GM12878 (cell line): ENCODE measurements around the gene NPR3. TPM values are rescaled to one million over a fixed set of nuclear protein-coding genes. Genes with fewer than 3 reads are reported as not detected.

Source experiments
- ATAC-seq: fragments of 200-7000 bp; cut with Tn5 transposase; 3 replicates; pipeline ENCODE4 v1.9.1; 2020; ENCODE audit warnings: mild to moderate bottlenecking, moderate library complexity
- BruUV-seq: library from RNA; stranded (reverse); fragments of 400-500 nt; replicated peaks from 2 replicates; lab custom pipeline; 2021; lab: Mats Ljungman, UMichigan
- CTCF ChIA-PET: fragments of 300-600 bp; sonication (Branson Sonifier 250); formaldehyde crosslinking; extraction: SDS; loops from one replicate; lab custom pipeline; 2021; ENCODE audit warnings: inconsistent platforms; lab: Yijun Ruan, JAX
- POLR2A ChIA-PET: fragments of 350-600 bp; formaldehyde crosslinking; extraction: SDS; loops from one replicate; lab custom pipeline; 2021; ENCODE audit warnings: inconsistent platforms; lab: Charles Lee
- RAD21 ChIA-PET: fragments of 300-600 bp; sonication (Branson Sonifier 250); formaldehyde crosslinking; loops from one replicate; lab custom pipeline; 2023; ENCODE audit warnings: antibody characterized with exemption; ENCODE audit not compliant: unreplicated experiment; lab: Charles Lee
- SMC1A ChIA-PET: fragments of 300-600 bp; sonication (Branson Sonifier 250); formaldehyde crosslinking; loops from one replicate; lab custom pipeline; 2023; ENCODE audit not compliant: unreplicated experiment, uncharacterized antibody; lab: Charles Lee
- DNase-seq: peaks from one replicate; pipeline ENCODE4 v3.0.0-alpha.2; 2011; ENCODE audit warnings: low read depth, low spot score
- FAIRE-seq: peaks from 3 replicates; lab custom pipeline; 2011; peaks lifted over from hg19 to GRCh38; lab: Jason Lieb, UNC
- H2AFZ ChIP-seq: 2 replicates; pipeline ENCODE4 v1.6.0; 2011; ENCODE audit warnings: low read depth, low read length, control low read depth; ENCODE audit not compliant: control insufficient read depth
- H3K27ac ChIP-seq: 2 replicates; pipeline ENCODE4 v1.5.1; 2011; ENCODE audit warnings: control low read depth; ENCODE audit not compliant: control insufficient read depth, insufficient read depth
- H3K27me3 ChIP-seq, 2 experiments: replicated peaks in 1 of 2; 2 replicates each; pipeline versions ENCODE4 v1.6.0 to v1.6.1; 2011; ENCODE audit warnings: low read length in 1 of 2; ENCODE audit not compliant: control insufficient read depth in 2 of 2, insufficient read depth in 2 of 2
- H3K36me3 ChIP-seq, 2 experiments: 2 replicates each; pipeline ENCODE4 v1.5.1; 2011; ENCODE audit warnings: low read length in 1 of 2; ENCODE audit not compliant: control insufficient read depth in 2 of 2, insufficient read depth in 2 of 2
- H3K4me1 ChIP-seq: 2 replicates; pipeline ENCODE4 v1.6.1; 2011; ENCODE audit warnings: mild to moderate bottlenecking, low read length, moderate library complexity, mixed read lengths; ENCODE audit not compliant: control insufficient read depth, insufficient read depth
- H3K4me2 ChIP-seq: 2 replicates; pipeline ENCODE4 v1.6.0; 2011; ENCODE audit warnings: control low read depth; ENCODE audit not compliant: control insufficient read depth, insufficient read depth
- H3K4me3 ChIP-seq: fragments of 200-600 bp; sonication (generic); 2 replicates; pipeline ENCODE4 v1.5.1; 2016
- H3K79me2 ChIP-seq: 2 replicates; pipeline ENCODE4 v1.6.0; 2011; ENCODE audit warnings: low read length; ENCODE audit not compliant: control insufficient read depth, insufficient read depth
- H3K9ac ChIP-seq: 2 replicates; pipeline ENCODE4 v1.8.0; 2011; ENCODE audit warnings: low read length, control low read depth, mixed read lengths; ENCODE audit not compliant: control insufficient read depth, insufficient read depth
- H3K9me3 ChIP-seq: replicated peaks from 3 replicates; pipeline ENCODE4 v1.5.1; 2011; ENCODE audit warnings: mild to moderate bottlenecking, low read length; ENCODE audit not compliant: control insufficient read depth, insufficient read depth
- H4K20me1 ChIP-seq: 2 replicates; pipeline ENCODE4 v1.6.0; 2011; ENCODE audit not compliant: control insufficient read depth, insufficient read depth
- CHD4 ChIP-seq: fragments of 200-600 bp; sonication (generic); IDR thresholded peaks from 2 replicates; pipeline ENCODE4 v1.6.1; 2016; ENCODE audit warnings: mild to moderate bottlenecking
- NR2F1 ChIP-seq: fragments of 450-650 bp; conservative IDR thresholded peaks from 2 replicates; pipeline ENCODE4 v1.6.1; 2017; ENCODE audit warnings: mild to moderate bottlenecking
- POU2F2 ChIP-seq: IDR thresholded peaks from 3 replicates; pipeline ENCODE4 v1.6.1; 2011; ENCODE audit warnings: low read depth, mild to moderate bottlenecking, low read length, borderline replicate concordance
- SIX5 ChIP-seq: IDR thresholded peaks from 2 replicates; pipeline ENCODE4 v1.6.1; 2011; ENCODE audit warnings: mild to moderate bottlenecking, low read depth, low read length, moderate library complexity; ENCODE audit not compliant: severe bottlenecking
- SP1 ChIP-seq: IDR thresholded peaks from one replicate; pipeline ENCODE4 v1.6.1; 2011; ENCODE audit warnings: low read depth, low read length
- TCF3 ChIP-seq: IDR thresholded peaks from 2 replicates; pipeline ENCODE4 v1.6.1; 2012; ENCODE audit warnings: low read depth, mild to moderate bottlenecking, low read length, borderline replicate concordance; ENCODE audit not compliant: insufficient read depth
- ZNF384 ChIP-seq: IDR thresholded peaks from 2 replicates; pipeline ENCODE4 v1.6.1; 2012; ENCODE audit warnings: low read depth, mild to moderate bottlenecking, low read length, improper control_type of control experiment, borderline replicate concordance
- ZNF592 ChIP-seq: fragments of 450-650 bp; IDR thresholded peaks from 2 replicates; pipeline ENCODE4 v1.6.1; 2017; ENCODE audit warnings: mild to moderate bottlenecking, moderate library complexity
- WGBS: methylation state at CpG from one replicate; pipeline ENCODE4 v1.1.6; 2016; ENCODE audit warnings: low lambda C conversion rate; ENCODE audit not compliant: insufficient replicate concordance, insufficient coverage; ENCODE audit errors: missing lambda C conversion rate; 5-methylcytosine and 5-hydroxymethylcytosine counted together
- in situ Hi-C: fragments of 300-500 bp; cut with MboI; formaldehyde crosslinking; loops from 9 replicates; pipeline ENCODE4 v1.14.3; 2018; ENCODE audit warnings: mixed read lengths
- intact Hi-C: fragments of 100-400 bp; cut with micrococcal nuclease; formaldehyde crosslinking; loops from one replicate; pipeline ENCODE4 v1.14.2; 2022; ENCODE audit not compliant: unreplicated experiment
- polyA plus RNA-seq, 11 experiments: library from polyadenylated mRNA; depleted of rRNA in 4 of 11; unstranded in 6 of 11; stranded (reverse) in 5 of 11; fragments of >200 nt; fragmentation: Nextera tagmentation in 4 of 11; fragmentation: Illumina TruSeq in 1 of 11; extraction: Ambion mirVana in 4 of 11; extraction: Trizol in 1 of 11; gene quantifications; 1 replicate in 1 of 11; 2 replicates in 10 of 11; pipeline versions ENCODE4 v1.2.1 to v1.2.3, GENCODE V29; 2011 to 2016; ENCODE audit warnings: inconsistent platforms in 2 of 11, missing spikeins in 2 of 11, low read depth in 1 of 11
- total RNA-seq, 4 experiments: library from RNA; depleted of rRNA in 3 of 4; stranded (reverse); fragments of >200 nt in 3 of 4; fragmentation: Illumina TruSeq in 1 of 4; extraction: Trizol in 1 of 4; gene quantifications; 2 replicates each; pipeline versions ENCODE4 v1.2.1 to v1.2.3, GENCODE V29; 2013 to 2021

NPR3 gene
- total and polyA plus RNA-seq, 10 of the 15 experiments (the other 5 are each of a cell fraction or from before 2014, with no cell fraction given) = 0.01 to 0.37 (median 0.14) TPM; not detected in 7

GRCh38 chr5:32724526-32724925 is 13.4 kb downstream of the NPR3 start:
- Histone ChIP-seq H3K27ac (no peak overlapping the region), H3K9me3 (no peaks in the 10 kb centered on the region), H2AFZ (no peak overlapping the region), H4K20me1 (no peaks in the 10 kb centered on the region), H3K4me1 (no peaks in the 10 kb centered on the region), H3K4me3 (no peak overlapping the region), H3K79me2 (no peaks in the 10 kb centered on the region), H3K9ac (no peak overlapping the region), H3K4me2 (no peak overlapping the region), H3K27me3 (no peaks in the 10 kb centered on the region), H3K36me3 (no peaks in the 10 kb centered on the region)
- DNase-seq (no peak), FAIRE-seq (no peak), ATAC-seq (no peak)
- ChIA-PET SMC1A (no interaction called here), CTCF (no interaction called here), POLR2A (no interaction called here), RAD21 (interaction anchor here (0.6 kb wide), 1 partner anchor 308 kb away, joined by 4 read pairs; no protein-coding TSS in a partner anchor)
- 51% methylated on average over 7 of the region's 7 CpGs for WGBS
- in situ Hi-C loops = no loop called here
- intact Hi-C loops = no loop called here
- TF ChIP-seq ZNF592 (no peak), NR2F1 (no peak)
- no TSS peak for BruUV-seq

GRCh38 chr5:32726086-32726557 is 15.0 kb downstream of the NPR3 start:
- in situ Hi-C loops = no loop called here
- H3K9me3 ChIP-seq = no peaks in the 10 kb centered on the region
- TF ChIP-seq CHD4 (no peak), SP1 (no peak), POU2F2 (no peak), TCF3 (no peak), ZNF384 (no peak), SIX5 (no peak), ZNF592 (no peak)

More at GRCh38 chr5:32726086-32726557, 15.0 kb downstream of the NPR3 start:
- ChIA-PET CTCF (interaction anchor here (1.1 kb wide), 1 partner anchor 18 kb away, joined by 3 read pairs; no protein-coding TSS in a partner anchor), POLR2A (no interaction called here), SMC1A (no interaction called here), RAD21 (no interaction called here)
- Histone ChIP-seq H4K20me1 (no peaks in the 10 kb centered on the region), H3K27ac (no peak overlapping the region), H2AFZ (no peak overlapping the region), H3K27me3 (no peaks in the 10 kb centered on the region), H3K4me2 (no peak overlapping the region), H3K36me3 (no peaks in the 10 kb centered on the region), H3K9ac (no peak overlapping the region), H3K79me2 (no peaks in the 10 kb centered on the region), H3K4me3 (no peak overlapping the region), H3K4me1 (no peaks in the 10 kb centered on the region)
- intact Hi-C loops = no loop called here
- BruUV-seq = no TSS peak
- DNase-seq = no peak
- FAIRE-seq = no peak
- ATAC-seq = no peak
- 0% methylated on average over 3 of the region's 3 CpGs for WGBS
